HG03520 (cell line): ENCODE results near the gene SUMF2.
A peak's percentile ranks its signal among the peaks of the same experiment; 100 is the strongest.
"Not testable (repeated sequence)": the region's sequence is repeated elsewhere in the genome, so short reads cannot be mapped to it uniquely, and the experiment has no call there.

Source experiments
- ATAC-seq: cut with Tn5 transposase; IDR thresholded peaks from one replicate; pipeline ENCODE4 v1.9.1; 2021; ENCODE audit warnings: mild to moderate bottlenecking, moderate library complexity; ENCODE audit not compliant: unreplicated experiment

Gene SUMF2

GRCh38 chr7:56063882-56064625, at the start of gene SUMF2:
Gene SUMF2 (plus strand): TSS chr7:56064286. CDS start chr7:56064312, 26 bp downstream.
- ATAC-seq = peak; percentile 82

GRCh38 chr7:56017015-56017414, 47.1 kb upstream of the SUMF2 start:
- not testable (repeated sequence) for ATAC-seq

DNA sequence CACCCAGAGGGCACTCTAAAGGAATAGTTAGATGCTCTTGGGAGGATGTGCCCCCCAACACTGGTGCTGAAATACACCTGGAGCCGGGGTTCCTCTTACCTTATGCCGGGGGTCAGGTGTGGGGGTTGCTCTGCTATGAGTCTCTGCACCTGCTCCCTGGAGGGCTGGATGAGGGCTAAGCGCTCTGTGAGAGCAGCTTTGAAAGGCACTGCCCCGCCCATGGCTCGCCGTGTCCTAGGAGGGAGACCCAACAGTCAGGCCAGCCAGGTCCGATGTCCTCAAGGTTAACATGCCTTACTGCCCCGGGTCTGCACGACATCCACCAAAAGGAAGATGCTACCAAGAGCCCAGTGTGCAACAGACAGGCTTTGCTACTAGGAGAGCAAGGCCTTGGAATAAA, 44.6 kb upstream of the SUMF2 start:
- ATAC-seq = no peak

DNA sequence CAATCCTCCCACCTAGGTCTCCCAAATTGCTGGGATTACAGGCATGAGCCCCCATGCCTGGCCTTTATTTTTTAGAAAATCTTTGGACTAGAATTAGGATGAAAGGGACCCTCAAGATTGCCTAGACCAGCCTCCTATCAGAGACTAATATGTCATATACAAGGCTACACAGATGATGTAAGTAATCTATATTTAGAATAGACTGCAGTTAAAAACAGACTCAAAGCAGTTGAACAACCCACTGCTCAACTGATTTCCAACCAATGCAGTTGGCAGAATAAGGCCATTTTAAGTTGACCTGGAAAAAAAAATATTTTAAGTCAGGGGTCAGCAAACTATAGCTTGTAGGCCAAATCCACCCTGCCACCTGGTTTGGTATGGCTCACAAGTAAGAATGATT, 40.6 kb upstream of the SUMF2 start:
- no peak for ATAC-seq

DNA sequence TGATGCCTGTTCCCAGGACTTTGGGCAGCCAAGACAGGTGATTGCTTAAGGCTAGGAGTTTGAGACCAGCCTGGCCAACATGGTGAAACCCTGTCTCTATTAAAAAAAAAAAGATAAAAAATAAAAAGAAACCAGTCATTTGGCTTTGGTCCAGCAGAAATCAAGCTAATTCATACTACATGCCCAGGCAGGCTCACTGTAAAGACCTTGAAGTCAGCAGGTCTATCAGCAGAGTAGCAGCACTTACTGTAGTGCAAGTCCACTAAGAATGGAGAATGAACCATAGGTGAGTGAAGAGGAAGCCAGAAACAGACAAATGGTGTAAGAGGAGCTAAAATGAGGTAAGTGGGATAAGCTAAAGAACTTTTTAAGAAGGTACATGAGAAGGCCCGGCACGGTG, 37.5 kb upstream of the SUMF2 start:
- ATAC-seq = no peak

DNA sequence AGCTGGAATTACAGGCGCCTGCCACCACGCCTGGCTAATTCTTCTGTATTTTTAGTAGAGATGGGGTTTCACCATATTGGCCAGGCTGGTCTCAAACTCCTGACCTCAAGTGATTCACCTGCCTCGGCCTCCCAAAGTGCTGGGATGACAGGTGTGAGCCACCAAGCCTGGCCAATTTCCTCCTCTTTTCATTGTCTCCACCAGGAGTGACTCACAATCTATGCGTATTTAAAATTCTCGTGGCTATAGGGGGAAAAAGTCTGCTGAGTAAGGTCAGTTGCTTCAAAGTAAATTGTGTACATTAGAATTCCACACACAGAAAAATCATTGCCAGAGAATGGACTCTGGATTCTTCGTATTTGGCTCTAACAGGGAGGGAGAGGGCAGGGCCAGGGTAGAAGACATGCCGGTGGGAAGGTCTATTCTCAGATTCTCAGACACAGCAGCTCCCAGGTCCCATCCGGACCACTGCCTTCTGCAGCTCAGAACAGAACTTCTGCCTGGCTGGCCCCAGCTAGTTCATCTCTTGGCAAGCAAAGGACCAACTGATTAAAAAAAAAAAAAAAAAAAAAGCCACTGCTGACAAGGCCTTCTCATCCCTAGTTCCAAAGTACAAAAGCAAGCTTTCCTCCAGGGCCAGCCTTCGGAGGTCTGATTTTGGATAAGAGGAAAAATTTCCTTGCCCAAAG, 35.0 kb upstream of the SUMF2 start:
- no peak for ATAC-seq

DNA sequence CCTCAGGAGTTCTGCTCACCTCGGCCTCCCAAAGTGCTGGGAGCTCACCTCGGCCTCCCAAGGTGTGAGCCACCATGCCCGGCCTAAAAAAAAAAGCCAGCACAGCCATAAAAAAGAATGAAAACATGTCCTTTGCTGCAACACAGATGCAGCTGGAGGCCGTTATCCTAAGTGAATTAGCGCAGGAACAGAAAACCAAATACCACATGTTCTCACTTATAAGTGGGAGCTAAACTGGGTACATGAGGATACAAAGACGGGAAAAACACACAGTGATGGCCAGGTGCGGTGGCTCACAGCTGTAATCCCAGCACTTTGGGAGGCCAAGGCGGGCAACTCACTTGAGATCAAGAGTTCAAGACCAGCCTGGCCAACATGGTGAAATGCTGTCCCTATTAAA, 33.7 kb upstream of the SUMF2 start:
- ATAC-seq = no peak

GRCh38 chr7:56031556-56031955, 32.5 kb upstream of the SUMF2 start:
- not testable (repeated sequence) for ATAC-seq

DNA sequence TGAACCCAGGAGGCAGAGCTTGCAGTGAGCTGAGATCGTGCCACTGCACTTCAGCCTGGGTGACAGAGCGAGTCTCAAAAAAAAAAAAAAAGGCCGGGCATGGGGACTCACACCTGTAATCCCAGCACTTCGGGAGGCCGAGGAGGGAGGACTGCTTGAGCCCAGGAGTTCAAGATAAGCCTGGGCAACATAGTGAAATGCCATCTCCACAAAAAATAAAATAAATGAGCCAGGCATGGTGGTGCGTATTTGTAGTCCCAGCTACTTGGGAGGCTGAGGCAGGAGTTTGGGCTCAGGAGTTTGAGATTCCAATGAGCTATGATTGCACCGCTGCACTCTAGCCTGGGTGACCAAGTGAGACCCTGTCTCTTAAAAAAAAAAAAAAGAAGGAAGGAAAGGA, 31.5 kb upstream of the SUMF2 start:
- not testable (repeated sequence) for ATAC-seq

- ATAC-seq = peak; percentile 93
Measured at GRCh38 chr7:56033671-56034432, 30.2 kb upstream of the SUMF2 start.

DNA sequence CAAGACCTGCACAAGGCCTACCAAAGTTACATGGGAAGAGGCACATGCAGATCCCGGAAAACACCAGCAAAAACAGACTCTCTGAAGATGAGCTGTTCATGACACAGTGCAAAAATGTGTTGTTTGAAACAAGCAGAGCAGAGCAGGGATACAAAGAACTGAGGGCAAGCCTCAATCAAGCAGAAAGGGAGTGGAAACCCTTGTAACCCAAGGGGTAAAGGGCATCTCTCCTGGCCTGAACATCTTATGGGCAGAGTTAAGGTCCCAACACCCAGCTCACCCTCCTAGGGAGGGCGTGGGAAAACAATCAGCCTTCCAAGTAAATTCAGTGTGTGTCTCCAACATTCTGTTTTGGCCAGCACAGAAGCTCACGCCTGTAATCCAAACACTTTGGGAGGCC, 23.4 kb upstream of the SUMF2 start:
- no peak for ATAC-seq

DNA sequence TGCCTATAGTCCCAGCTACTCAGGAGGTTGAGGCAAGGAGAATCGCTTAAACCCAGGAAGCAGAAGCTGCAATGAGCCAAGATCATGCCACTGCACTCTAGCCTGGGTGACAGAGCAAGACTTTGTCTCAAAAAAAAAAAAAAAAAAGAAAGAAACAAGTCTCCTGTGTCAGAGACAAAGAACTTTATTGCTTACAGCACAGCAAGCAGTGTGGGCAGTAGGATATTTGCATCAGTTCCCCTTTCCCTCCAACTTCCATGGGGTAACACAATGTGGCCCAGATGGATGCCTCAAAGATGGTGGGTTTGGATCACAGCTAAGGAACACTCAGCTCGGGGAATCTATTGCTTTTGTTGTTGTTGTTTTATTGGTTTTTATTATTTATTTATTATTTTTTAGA, 18.3 kb upstream of the SUMF2 start:
- ATAC-seq = not testable (repeated sequence)

- ATAC-seq = no peak
Measured at GRCh38 chr7:56046721-56047445, 17.2 kb upstream of the SUMF2 start.

DNA sequence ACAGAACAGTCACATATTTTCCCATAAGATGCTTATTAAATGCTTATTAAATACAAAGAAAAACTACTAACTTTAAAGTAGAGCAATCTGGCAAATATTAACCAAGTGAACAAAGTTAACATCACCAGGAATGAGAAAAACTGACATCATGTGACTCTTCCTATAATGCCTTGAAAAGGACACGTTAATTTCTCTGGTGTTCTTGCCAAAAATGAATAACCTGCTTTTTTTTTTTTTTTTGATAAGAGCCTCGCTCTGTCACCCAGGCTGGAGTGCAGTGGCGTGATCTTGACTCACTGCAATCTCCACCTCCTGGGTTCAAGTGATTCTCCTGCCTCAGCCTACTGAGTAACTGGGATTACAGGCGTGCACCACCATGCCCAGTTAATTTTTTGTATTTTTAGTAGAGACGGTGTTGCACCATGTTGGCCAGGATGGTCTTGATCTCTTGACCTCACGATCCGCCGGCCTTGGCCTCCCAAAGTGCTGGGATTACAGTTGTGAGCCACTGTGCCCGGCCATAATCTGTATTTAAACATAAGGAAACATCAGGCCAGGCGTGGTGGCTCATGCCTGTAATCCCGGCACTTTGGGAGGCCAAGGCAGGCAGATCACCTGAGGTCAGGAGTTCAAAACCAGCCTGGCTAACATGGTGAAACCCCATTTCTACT, 16.5 kb upstream of the SUMF2 start:
- not testable (repeated sequence) for ATAC-seq

DNA sequence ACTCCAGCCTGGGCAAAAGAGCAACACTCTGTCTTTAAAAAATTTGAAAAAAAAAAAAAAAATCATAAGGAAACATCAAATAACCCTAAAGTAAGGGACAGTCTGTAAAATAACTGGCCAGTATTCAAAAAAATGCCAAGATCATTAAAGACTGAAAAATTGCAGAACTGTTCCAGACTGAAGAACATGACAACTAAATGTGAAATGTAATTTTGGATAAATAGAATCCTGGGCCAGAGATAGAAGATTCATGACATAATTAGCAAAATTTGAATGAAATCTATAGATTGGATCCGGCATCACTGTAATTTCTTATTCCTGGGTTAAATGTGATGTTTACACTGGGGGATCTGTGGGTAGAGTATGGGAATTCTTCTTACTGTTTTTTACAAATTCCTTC, 15.8 kb upstream of the SUMF2 start:
- no peak for ATAC-seq

DNA sequence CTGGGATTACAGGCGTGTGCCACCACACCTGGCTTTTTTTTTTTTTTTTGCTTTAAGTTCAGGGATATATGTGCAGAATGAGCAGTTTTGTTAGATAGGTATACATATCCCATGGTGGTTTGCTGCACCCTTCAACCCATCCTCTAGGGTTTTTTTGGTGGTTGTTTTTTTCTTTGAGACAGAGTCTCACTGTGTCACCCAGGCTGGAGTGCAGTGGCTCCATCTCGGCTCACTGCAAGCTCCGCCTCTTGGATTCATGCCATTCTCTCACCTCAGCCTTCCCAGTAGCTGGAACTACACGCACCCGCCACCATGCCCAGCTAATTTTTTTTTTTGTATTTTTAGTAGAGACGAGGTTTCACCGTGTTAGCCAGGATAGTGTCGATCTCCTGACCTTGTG, 15.3 kb upstream of the SUMF2 start:
- ATAC-seq = not testable (repeated sequence)

GRCh38 chr7:56051053-56051338, 13.1 kb upstream of the SUMF2 start:
- no peak for ATAC-seq

DNA sequence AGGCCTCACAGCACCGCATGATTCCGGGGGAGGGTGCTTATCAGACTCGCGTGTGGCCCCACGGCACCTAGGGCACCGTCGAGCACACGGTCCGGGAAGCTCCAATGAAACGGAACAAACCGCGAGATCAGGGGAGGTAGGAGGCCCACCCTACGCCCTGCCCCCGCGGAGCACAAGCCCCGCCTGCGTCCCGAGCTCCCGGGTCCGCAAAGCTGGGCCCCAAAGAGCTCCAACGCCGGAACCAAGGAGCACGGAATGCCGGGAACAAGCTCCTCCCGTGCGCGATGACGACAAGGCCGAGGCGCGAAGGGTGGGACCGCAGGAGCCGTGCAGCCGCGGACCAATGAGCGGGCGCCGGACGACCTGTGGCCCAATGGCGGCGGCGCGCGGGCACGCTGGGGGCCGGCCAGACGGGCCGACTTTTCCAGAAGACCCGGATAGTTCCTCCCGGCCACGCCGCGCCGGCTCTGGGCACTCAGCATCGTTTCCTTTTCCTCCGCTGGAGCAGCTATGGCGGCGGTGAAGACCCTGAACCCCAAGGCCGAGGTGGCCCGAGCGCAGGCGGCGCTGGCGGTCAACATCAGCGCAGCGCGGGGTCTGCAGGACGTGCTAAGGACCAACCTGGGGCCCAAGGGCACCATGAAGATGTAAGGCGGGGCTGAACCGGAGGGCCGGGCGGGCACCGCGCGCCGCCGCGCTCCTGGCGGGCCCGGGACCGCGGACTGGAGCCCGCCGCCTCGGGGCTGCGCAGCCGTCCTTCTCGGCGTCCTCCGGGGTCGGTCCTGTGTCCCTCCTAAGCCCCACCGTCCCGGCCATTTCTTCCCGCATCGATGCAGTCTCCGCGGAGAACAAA, 12.5 kb upstream of the SUMF2 start, which contains the start of the genes CCT6A and PSPH:
CCT6A (plus strand) TSS at position 427 of the 853 bp plus-strand sequence; CDS start at position 511, 84 bp downstream.
PSPH (minus strand) TSS at position 106 of the 853 bp plus-strand sequence. CDS start 30,232 bp downstream, outside the sequence.
- ATAC-seq = peak; percentile 92

DNA sequence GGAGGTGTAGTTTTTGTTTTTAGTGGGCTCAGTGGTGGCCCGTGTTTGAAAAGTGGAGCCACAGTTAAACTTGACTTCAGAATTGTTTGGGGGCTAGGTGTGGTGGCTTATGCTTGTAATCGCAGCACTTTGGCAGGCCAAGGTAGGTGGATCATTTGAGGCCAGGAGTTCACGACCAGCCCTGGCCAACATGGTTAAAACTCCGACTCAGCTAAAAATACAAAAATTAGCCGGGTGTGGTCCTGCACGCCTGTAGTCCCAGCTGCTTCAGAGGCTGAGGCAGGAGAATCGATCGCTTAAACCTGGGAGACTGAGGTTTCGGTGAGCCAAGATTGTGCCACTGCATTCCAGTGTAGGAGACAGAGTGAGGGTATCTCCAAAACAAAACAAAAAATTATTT, 10.7 kb upstream of the SUMF2 start:
- ATAC-seq = no peak

- ATAC-seq = no peak
Measured at GRCh38 chr7:56053993-56054392, 10.1 kb upstream of the SUMF2 start.
